Measurements from ENCODE around the gene ARID1B. TPM values are rescaled to one million over a fixed set of nuclear protein-coding genes. Genes with fewer than 3 reads are reported as not detected.
A peak's percentile ranks its signal among the peaks of the same experiment; 100 is the strongest.

The ARID1B gene
- total RNA-seq, 1 experiment from 2014 or later = 24.2 TPM

DNA sequence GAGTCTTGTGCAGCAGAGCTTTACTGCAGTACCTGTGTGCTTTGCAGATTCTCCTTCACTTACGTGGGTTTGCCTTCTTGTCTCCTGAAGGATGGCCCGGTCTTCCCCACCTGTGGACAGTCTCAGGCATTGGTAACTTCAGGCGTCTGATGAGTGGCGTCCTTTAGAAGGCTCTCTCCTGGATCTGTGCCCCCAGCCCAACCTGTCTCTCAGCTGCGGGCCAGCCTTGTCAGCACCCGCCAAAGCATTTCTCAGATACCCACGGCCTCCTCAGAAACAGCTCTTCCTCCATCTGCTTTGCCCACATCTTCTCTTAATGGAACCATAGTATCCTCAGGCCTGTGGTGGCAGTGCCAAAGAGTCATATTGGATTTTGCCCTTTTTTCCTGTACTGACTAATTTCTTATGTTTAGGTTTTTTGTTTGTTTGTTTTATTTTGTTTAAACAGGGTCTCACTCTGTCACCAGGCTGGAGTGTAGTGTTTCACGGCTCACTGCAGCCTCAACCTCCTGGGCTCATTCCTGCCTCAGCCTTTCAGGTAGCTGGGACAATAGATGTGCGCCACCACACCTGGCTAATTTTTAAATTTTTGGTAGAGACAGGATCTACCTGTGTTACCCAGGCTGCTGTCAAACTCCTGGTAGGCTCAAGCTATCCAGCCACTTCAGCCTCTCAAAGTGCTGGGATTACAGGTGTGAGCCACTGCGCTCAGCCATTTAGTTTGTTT, 96.6 kb downstream of the ARID1B start:
- ATAC-seq = peak; percentile 35
- no peaks in the 10 kb centered on the region for H3F3A ChIP-seq (ENCODE audit: low read length, unreplicated experiment)
- H4K20me1 ChIP-seq (ENCODE audit: low read length) = no peaks in the 10 kb centered on the region

DNA sequence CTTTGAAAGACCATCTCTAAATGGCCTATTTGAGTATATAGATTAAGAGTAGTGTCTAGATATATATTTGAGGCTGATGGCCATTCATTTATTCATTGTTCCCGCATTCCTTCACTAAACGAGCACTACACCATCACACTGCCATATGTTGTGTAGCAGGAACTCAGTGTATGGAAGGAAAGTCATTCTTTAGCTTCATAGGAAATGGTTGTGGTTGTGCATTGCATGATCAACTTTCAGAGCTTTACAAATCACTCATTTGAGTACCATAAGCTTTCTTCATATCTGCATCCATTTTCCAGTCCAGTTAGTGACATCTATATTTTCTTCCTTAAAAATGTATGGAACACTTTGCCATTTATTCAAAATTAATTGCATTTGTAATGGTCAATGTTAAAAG, 97.9 kb downstream of the ARID1B start:
- ATAC-seq = no peak
- intact Hi-C loops (cut with micrococcal nuclease) = no loop called here
- TF ChIP-seq EZH2phosphoT487 (IDR thresholded peaks at IDR 0.05; ENCODE audit: borderline replicate concordance, low read length) (no peak), EZH2 (IDR thresholded peaks at IDR 0.05; ENCODE audit: low read length, unreplicated experiment) (no peak)
- TF ChIP-seq, protein P1, sequence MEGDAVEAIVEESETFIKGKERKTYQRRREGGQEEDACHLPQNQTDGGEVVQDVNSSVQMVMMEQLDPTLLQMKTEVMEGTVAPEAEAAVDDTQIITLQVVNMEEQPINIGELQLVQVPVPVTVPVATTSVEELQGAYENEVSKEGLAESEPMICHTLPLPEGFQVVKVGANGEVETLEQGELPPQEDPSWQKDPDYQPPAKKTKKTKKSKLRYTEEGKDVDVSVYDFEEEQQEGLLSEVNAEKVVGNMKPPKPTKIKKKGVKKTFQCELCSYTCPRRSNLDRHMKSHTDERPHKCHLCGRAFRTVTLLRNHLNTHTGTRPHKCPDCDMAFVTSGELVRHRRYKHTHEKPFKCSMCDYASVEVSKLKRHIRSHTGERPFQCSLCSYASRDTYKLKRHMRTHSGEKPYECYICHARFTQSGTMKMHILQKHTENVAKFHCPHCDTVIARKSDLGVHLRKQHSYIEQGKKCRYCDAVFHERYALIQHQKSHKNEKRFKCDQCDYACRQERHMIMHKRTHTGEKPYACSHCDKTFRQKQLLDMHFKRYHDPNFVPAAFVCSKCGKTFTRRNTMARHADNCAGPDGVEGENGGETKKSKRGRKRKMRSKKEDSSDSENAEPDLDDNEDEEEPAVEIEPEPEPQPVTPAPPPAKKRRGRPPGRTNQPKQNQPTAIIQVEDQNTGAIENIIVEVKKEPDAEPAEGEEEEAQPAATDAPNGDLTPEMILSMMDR (conservative IDR thresholded peaks at IDR 0.05; ENCODE audit: low read depth, low read length) = no peak
- Histone ChIP-seq H3K9me2 (replicated peaks; ENCODE audit: low read length) (no peaks in the 10 kb centered on the region), H3K79me2 (ENCODE audit: low read length) (peaks cover 96% of the 10 kb centered on the region), H3K9me3 (ENCODE audit: low read length) (no peaks in the 10 kb centered on the region), H3K4me3 (ENCODE audit: low read length) (no peak overlapping the region), H4K20me1 (ENCODE audit: low read length) (no peaks in the 10 kb centered on the region), H3K4me2 (ENCODE audit: low read length) (no peak overlapping the region), H3K36me3 (ENCODE audit: low read depth, low read length) (no peaks in the 10 kb centered on the region), H3F3A (ENCODE audit: low read length, unreplicated experiment) (no peaks in the 10 kb centered on the region), H3K27me3 (ENCODE audit: low read length) (no peaks in the 10 kb centered on the region), H3K27ac (ENCODE audit: low read length) (no peak overlapping the region), H2AFZ (ENCODE audit: low read length) (no peak overlapping the region), H3K4me1 (ENCODE audit: insufficient read depth, low read length) (no peaks in the 10 kb centered on the region), H3K9ac (ENCODE audit: low read length) (no peak overlapping the region)
- ChIA-PET CTCF (no interaction called here), POLR2A (ENCODE audit: unreplicated experiment) (no interaction called here)
- DNase-seq = no peak
- BruUV-seq (replicated peaks) = no TSS peak

More for the DNA sequence above, 96.6 kb downstream of the ARID1B start:
- Histone ChIP-seq H3K4me3 (ENCODE audit: low read length) (no peak overlapping the region), H3K79me2 (ENCODE audit: low read length) (peaks cover 96% of the 10 kb centered on the region), H3K9me2 (replicated peaks; ENCODE audit: low read length) (no peaks in the 10 kb centered on the region), H3K4me1 (ENCODE audit: insufficient read depth, low read length) (no peaks in the 10 kb centered on the region), H3K9me3 (ENCODE audit: low read length) (no peaks in the 10 kb centered on the region), H2AFZ (ENCODE audit: low read length) (no peak overlapping the region), H3K4me2 (ENCODE audit: low read length) (no peak overlapping the region), H3K27me3 (ENCODE audit: low read length) (no peaks in the 10 kb centered on the region), H3K27ac (ENCODE audit: low read length) (no peak overlapping the region), H3K36me3 (ENCODE audit: low read depth, low read length) (no peaks in the 10 kb centered on the region), H3K9ac (ENCODE audit: low read length) (no peak overlapping the region)
- no peak for DNase-seq
- POLR2A ChIA-PET (ENCODE audit: unreplicated experiment) = no interaction called here
- intact Hi-C loops (cut with micrococcal nuclease) = no loop called here
- CTCF ChIA-PET = no interaction called here
- no peak for TF ChIP-seq EZH2phosphoT487 (IDR thresholded peaks at IDR 0.05; ENCODE audit: borderline replicate concordance, low read length)
- TF ChIP-seq EZH2 (IDR thresholded peaks at IDR 0.05; ENCODE audit: low read length, unreplicated experiment) = no peak
- TF ChIP-seq, protein P1 (conservative IDR thresholded peaks at IDR 0.05; ENCODE audit: low read depth, low read length) = no peak
- no TSS peak for BruUV-seq (replicated peaks)

DNA sequence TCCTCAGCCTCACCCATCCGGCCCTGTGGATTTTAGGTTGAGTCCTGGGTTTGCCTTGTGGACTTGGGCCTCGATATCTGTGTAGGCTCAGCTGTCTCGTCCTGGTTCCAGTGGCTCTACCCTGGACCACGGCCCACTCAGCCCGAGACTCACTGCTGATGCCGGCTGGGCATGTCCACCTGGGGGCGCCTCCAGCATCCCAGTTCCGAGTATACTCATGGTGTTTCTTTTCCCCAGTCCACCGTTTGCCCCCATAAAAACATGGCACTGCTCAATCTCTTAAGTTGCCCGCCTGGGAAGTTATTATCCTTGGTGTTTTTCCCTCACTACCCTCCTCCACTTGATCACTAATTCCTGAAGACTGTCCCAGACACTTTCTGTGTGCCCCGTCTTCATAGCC, 99.1 kb downstream of the ARID1B start:
- Histone ChIP-seq H3K9ac (ENCODE audit: low read length) (no peak overlapping the region), H3K27ac (ENCODE audit: low read length) (no peak overlapping the region), H3K36me3 (ENCODE audit: low read depth, low read length) (no peaks in the 10 kb centered on the region), H3K4me3 (ENCODE audit: low read length) (no peak overlapping the region), H3F3A (ENCODE audit: low read length, unreplicated experiment) (no peaks in the 10 kb centered on the region), H3K9me2 (replicated peaks; ENCODE audit: low read length) (no peaks in the 10 kb centered on the region), H2AFZ (ENCODE audit: low read length) (no peak overlapping the region), H4K20me1 (ENCODE audit: low read length) (no peaks in the 10 kb centered on the region), H3K79me2 (ENCODE audit: low read length) (peaks cover 93% of the 10 kb centered on the region), H3K4me1 (ENCODE audit: insufficient read depth, low read length) (no peaks in the 10 kb centered on the region), H3K27me3 (ENCODE audit: low read length) (no peaks in the 10 kb centered on the region), H3K4me2 (ENCODE audit: low read length) (no peak overlapping the region), H3K9me3 (ENCODE audit: low read length) (no peaks in the 10 kb centered on the region)
- no TSS peak for BruUV-seq (replicated peaks)
- ATAC-seq (no peak), DNase-seq (no peak)
- TF ChIP-seq, protein P1 (conservative IDR thresholded peaks at IDR 0.05; ENCODE audit: low read depth, low read length) = peak; percentile 62
- TF ChIP-seq EZH2phosphoT487 (IDR thresholded peaks at IDR 0.05; ENCODE audit: borderline replicate concordance, low read length) (no peak), EZH2 (IDR thresholded peaks at IDR 0.05; ENCODE audit: low read length, unreplicated experiment) (no peak)
- CTCF ChIA-PET = no interaction called here
- POLR2A ChIA-PET (ENCODE audit: unreplicated experiment) = no interaction called here
- intact Hi-C loops (cut with micrococcal nuclease) = no loop called here
